ENCODE measurements around the gene LMOD1.

The LMOD1 gene

GRCh38 chr1:201937624-201938213 lies 8.6 kb downstream of the LMOD1 start:
- H2AFZ ChIP-seq (ENCODE audit: low read depth, low read length) = no peak overlapping the region
- no peak overlapping the region for H3K4me3 ChIP-seq (ENCODE audit: low read depth in 1 of 2, low read length in 2 of 2)
- no peak overlapping the region for H3K9ac ChIP-seq (ENCODE audit: low read depth, low read length)
- H3K27me3 ChIP-seq (ENCODE audit: insufficient read depth, low read length, poor library complexity) = peaks cover 7% of the 10 kb centered on the region
- TF ChIP-seq EZH2 (IDR thresholded peaks at IDR 0.05; ENCODE audit: borderline replicate concordance, low read depth, low read length, severe bottlenecking) (no peak), CTCF (IDR thresholded peaks at IDR 0.05; ENCODE audit: borderline replicate concordance, extremely low read depth, low read length, poor library complexity, severe bottlenecking) (no peak)
- no peaks in the 10 kb centered on the region for H3K36me3 ChIP-seq (ENCODE audit: insufficient read depth, low read length)
- H3K9me3 ChIP-seq (ENCODE audit: insufficient read depth, low read length, severe bottlenecking) = no peaks in the 10 kb centered on the region
- no peaks in the 10 kb centered on the region for H4K20me1 ChIP-seq (ENCODE audit: insufficient read depth, low read length)
- H3K27ac ChIP-seq (ENCODE audit: low read length) = no peak overlapping the region
- no peak overlapping the region for H3K4me2 ChIP-seq (ENCODE audit: insufficient read depth, low read length)
- ATAC-seq (ENCODE audit: insufficient read depth, low read depth) = no peak
- no peak for DNase-seq
- no peaks in the 10 kb centered on the region for H3K4me1 ChIP-seq (ENCODE audit: insufficient read depth, low read length)
- no peaks in the 10 kb centered on the region for H3K79me2 ChIP-seq (ENCODE audit: insufficient read depth, low read length)

GRCh38 chr1:201933840-201934430 lies 12.4 kb downstream of the LMOD1 start:
- Histone ChIP-seq H3K4me2 (ENCODE audit: insufficient read depth, low read length) (no peak overlapping the region), H3K4me3 (ENCODE audit: low read depth in 1 of 2, low read length in 2 of 2) (no peak overlapping the region), H3K27ac (ENCODE audit: low read length) (no peak overlapping the region), H3K79me2 (ENCODE audit: insufficient read depth, low read length) (no peaks in the 10 kb centered on the region), H3K9ac (ENCODE audit: low read depth, low read length) (no peak overlapping the region), H3K36me3 (ENCODE audit: insufficient read depth, low read length) (no peaks in the 10 kb centered on the region), H2AFZ (ENCODE audit: low read depth, low read length) (no peak overlapping the region), H3K27me3 (ENCODE audit: insufficient read depth, low read length, poor library complexity) (peaks cover 14% of the 10 kb centered on the region), H3K9me3 (ENCODE audit: insufficient read depth, low read length, severe bottlenecking) (no peaks in the 10 kb centered on the region), H4K20me1 (ENCODE audit: insufficient read depth, low read length) (no peaks in the 10 kb centered on the region), H3K4me1 (ENCODE audit: insufficient read depth, low read length) (no peaks in the 10 kb centered on the region)
- ATAC-seq (ENCODE audit: insufficient read depth, low read depth) = no peak
- DNase-seq = no peak
- TF ChIP-seq EZH2 (IDR thresholded peaks at IDR 0.05; ENCODE audit: borderline replicate concordance, low read depth, low read length, severe bottlenecking) (no peak), CTCF (IDR thresholded peaks at IDR 0.05; ENCODE audit: borderline replicate concordance, extremely low read depth, low read length, poor library complexity, severe bottlenecking) (no peak)

- no peaks in the 10 kb centered on the region for H4K20me1 ChIP-seq (ENCODE audit: insufficient read depth, low read length)
- no peak for DNase-seq
- H3K9me3 ChIP-seq (ENCODE audit: insufficient read depth, low read length, severe bottlenecking) = no peaks in the 10 kb centered on the region
- no peak for ATAC-seq (ENCODE audit: insufficient read depth, low read depth)
- H3K79me2 ChIP-seq (ENCODE audit: insufficient read depth, low read length) = no peaks in the 10 kb centered on the region
- H3K36me3 ChIP-seq (ENCODE audit: insufficient read depth, low read length) = no peaks in the 10 kb centered on the region
- H3K9ac ChIP-seq (ENCODE audit: low read depth, low read length) = no peak overlapping the region
- no peak overlapping the region for H2AFZ ChIP-seq (ENCODE audit: low read depth, low read length)
- H3K4me1 ChIP-seq (ENCODE audit: insufficient read depth, low read length) = no peaks in the 10 kb centered on the region
- TF ChIP-seq EZH2 (IDR thresholded peaks at IDR 0.05; ENCODE audit: borderline replicate concordance, low read depth, low read length, severe bottlenecking) = no peak
- H3K4me2 ChIP-seq (ENCODE audit: insufficient read depth, low read length) = no peak overlapping the region
- peaks cover 19% of the 10 kb centered on the region for H3K27me3 ChIP-seq (ENCODE audit: insufficient read depth, low read length, poor library complexity)
- no peak overlapping the region for H3K4me3 ChIP-seq (ENCODE audit: low read depth in 1 of 2, low read length in 2 of 2)
- no peak overlapping the region for H3K27ac ChIP-seq (ENCODE audit: low read length)
Measured at GRCh38 chr1:201930803-201931202, 15.5 kb downstream of the LMOD1 start.

- Histone ChIP-seq H3K36me3 (ENCODE audit: insufficient read depth, low read length) (no peaks in the 10 kb centered on the region), H3K9me3 (ENCODE audit: insufficient read depth, low read length, severe bottlenecking) (no peaks in the 10 kb centered on the region), H4K20me1 (ENCODE audit: insufficient read depth, low read length) (no peaks in the 10 kb centered on the region), H3K4me2 (ENCODE audit: insufficient read depth, low read length) (no peak overlapping the region), H3K27me3 (ENCODE audit: insufficient read depth, low read length, poor library complexity) (peaks cover 19% of the 10 kb centered on the region), H2AFZ (ENCODE audit: low read depth, low read length) (no peak overlapping the region), H3K4me1 (ENCODE audit: insufficient read depth, low read length) (no peaks in the 10 kb centered on the region), H3K27ac (ENCODE audit: low read length) (no peak overlapping the region), H3K4me3 (ENCODE audit: low read depth in 1 of 2, low read length in 2 of 2) (no peak overlapping the region), H3K9ac (ENCODE audit: low read depth, low read length) (no peak overlapping the region), H3K79me2 (ENCODE audit: insufficient read depth, low read length) (no peaks in the 10 kb centered on the region)
- DNase-seq = no peak
- ATAC-seq (ENCODE audit: insufficient read depth, low read depth) = no peak
- no peak for TF ChIP-seq CTCF (IDR thresholded peaks at IDR 0.05; ENCODE audit: borderline replicate concordance, extremely low read depth, low read length, poor library complexity, severe bottlenecking)
- no peak for TF ChIP-seq EZH2 (IDR thresholded peaks at IDR 0.05; ENCODE audit: borderline replicate concordance, low read depth, low read length, severe bottlenecking)
Measured at GRCh38 chr1:201930137-201930536, 16.2 kb downstream of the LMOD1 start.

Data from DND-41 (cell line).